ENCODE measurements around the gene CNN3.

CNN3 gene

DNA sequence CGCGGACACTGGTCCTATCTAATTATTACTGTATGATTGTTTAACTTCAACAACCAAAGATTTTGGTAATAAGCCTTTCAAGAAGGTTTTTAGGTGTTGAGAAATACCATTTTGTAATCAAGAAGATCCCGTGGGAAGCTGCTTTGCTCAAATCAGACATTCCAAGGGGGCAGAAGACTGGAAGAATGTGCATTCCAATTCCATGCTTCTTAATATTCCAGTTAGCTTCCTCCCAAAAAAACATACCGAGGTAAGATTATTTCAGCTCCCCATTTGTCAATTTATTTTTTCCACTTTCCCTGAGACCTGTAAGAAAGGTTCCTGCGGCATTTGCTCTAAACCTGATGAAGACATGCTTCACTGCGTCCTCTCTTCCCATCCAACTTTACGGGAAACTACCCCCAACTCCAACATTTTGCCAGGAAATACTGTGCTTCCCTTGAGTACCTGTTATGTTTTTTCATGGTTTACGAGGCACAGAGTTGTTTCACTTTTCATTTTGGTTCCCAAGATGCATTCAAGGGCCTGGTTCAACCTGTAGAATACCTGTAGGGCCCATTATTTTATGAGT is 4.1 kb downstream of the CNN3 start:
- no peak for DNase-seq (ENCODE audit: low spot score)

DNA sequence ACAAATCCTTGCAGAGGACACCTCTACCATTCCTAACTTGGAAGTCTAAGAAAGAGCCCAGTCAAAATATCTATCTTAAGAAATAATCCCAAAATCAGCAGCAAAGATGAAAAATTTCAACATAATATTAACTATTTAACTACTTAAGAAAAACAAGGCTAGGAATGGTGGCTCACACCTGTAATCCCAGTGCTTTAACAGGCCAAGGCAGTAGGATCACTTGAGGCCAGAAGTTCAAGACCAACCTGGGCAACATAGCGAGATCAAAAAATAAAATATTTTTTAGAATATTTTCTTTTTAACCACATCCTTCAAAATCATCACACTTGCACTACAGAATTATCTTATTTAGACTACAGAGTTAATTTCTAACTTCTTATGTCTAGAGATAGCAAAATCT is 4.9 kb downstream of the CNN3 start:
- DNase-seq (ENCODE audit: low spot score) = no peak

DNA sequence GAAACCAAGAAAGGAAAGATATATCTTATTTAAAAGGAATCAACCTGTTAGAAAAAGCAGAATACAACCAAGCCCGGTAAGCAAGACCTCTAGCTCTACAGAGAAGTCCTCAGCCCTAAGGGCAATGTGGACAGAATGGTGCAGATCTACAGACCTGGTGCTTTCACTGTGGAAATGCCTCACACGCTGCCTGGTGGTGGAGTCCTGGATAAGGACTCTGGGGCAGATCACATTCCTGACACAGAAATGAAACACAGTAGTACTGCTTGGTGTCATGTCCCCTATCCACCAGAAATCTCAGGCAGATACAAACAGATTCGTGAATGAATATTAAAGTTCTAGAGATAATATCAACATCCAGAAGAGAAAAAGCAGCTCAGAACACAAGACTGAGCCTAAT is 6.8 kb downstream of the CNN3 start:
- no peak for DNase-seq (ENCODE audit: low spot score)

GRCh38 chr1:94919241-94920030 is 7.5 kb downstream of the CNN3 start:
- no peak for DNase-seq (ENCODE audit: low spot score)

GRCh38 chr1:94917251-94917650 is 9.7 kb downstream of the CNN3 start:
- DNase-seq (ENCODE audit: low spot score) = no peak

DNA sequence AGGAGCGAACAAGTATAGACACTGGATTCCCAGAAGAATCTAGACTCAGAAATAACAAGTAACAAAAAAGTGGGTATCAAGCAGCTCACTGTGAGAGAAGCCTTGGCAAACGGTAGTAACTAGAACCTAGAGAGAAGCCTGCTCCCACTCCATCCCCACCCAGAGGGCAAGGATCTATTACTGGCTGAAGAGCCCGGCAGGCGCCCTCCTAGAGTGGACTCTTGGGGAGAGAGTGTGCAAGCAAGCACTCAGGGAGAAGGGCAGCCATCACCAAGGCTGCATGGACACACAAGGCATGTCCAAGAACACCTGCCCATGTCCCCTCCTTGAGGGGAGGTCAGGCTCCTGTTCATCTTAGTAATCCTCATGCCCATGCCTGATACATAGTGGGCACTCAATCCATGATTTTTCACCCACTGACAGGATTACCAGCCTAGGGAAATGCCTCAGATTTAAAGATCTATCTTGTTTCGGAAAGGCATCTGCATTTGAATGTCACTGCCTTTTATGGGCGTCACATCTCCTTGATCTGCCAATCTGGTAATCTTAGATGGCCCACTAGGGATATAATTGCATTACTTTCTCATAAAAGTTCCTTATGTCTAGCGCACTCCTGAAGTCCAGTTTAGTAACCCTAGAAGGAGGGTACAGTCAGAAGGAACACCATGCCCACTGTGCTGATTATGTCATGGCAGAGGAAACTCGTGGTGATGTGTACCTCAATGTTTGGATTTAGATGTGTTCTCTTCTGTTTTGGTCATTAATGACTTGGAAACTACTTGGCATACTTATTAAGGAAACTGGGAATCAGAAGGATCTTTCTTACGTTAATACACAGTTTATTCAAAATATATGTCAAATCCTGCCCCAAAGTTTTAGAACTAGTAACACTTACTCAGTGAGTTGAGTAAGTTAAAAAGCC is 14.4 kb downstream of the CNN3 start:
- DNase-seq (ENCODE audit: low spot score) = no peak

DNA sequence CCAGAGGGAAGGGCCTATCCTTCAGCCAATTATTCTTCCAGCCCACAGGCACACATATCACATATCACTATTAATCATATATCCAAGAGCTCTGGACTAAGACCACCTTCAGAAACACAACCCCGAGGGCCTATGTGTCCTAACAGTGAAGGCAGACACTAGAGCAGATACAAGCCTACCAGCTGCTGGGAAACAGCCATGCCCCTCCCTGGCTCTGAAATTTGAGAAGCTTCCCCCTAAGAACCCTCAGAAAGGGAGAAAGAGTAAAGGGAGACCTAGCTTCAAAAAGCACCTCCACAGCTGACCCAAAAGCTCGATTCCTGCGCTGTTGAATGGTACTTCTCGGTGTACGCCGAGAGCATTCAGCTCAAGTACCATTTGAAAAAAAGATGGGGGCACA is 17.4 kb downstream of the CNN3 start:
- DNase-seq (ENCODE audit: low spot score) = no peak

DNA sequence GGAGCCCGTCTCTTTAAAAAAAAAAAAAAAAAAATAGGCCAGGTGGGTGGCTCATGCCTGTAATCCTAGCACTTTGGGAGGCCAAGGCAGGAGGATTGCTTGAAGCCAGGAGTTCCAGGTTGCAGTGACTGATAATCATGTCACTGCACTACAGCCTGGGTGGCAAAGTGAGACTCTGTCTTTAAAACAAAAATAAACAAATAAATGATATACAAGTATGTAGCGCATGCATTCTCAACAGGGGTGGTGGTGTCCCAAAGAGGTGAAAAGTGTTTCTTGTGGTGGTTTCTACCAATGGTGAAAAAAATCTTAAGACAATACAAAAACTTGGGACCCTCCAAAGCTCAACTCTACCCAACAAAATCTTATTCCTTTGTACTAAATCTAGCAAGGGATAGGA is 17.9 kb downstream of the CNN3 start:
- DNase-seq (ENCODE audit: low spot score) = no peak

DNA sequence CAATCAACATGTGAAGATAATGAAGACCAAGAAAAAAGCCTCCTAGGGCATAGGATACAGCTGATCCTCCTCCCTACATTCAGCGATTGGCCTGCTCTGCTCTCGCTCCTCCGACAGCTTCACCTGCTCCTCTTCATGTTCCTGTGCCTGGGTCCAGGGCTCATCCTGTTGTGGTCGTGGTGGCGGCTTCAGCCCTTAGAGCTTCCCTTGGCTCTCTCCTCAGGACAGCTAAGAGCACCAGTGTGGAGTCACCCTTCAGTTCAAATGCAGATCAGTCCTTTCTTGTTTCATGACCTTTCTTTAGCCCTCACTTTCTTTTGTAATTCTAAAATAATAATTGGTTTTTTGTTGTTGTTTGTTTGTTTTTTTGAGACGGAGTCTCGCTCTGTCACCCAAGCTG is 18.7 kb downstream of the CNN3 start:
- no peak for DNase-seq (ENCODE audit: low spot score)

DNA sequence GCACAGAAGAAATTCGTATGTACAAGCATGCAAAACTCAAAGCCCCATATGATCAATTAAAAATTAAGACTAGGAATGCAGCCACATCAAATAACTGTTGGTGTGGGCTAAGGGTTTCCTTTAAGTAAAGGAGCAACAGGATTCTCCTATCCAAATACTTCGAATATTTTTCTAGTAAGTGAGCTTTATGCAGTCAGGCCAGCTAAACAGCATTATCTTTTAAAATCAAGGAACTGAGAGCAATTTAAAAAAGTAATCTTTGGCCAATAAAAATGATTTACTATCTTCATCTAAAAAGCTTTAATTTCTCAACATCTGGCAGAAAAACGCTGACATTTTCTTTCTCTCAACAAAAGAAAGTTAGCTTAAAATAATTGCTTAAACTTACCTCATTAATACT is 19.8 kb downstream of the CNN3 start:
- DNase-seq (ENCODE audit: low spot score) = no peak

- DNase-seq (ENCODE audit: low spot score) = no peak
Measured at GRCh38 chr1:94906382-94906781, 20.5 kb downstream of the CNN3 start.

- no peak for DNase-seq (ENCODE audit: low spot score)
Measured at GRCh38 chr1:94905207-94905606, 21.7 kb downstream of the CNN3 start.

GRCh38 chr1:94903280-94904009 is 23.5 kb downstream of the CNN3 start:
- DNase-seq (ENCODE audit: low spot score) = no peak

GRCh38 chr1:94901841-94902240 is 25.1 kb downstream of the CNN3 start:
- no peak for DNase-seq (ENCODE audit: low spot score)

GRCh38 chr1:94899756-94900155 is 27.2 kb downstream of the CNN3 start:
- no peak for DNase-seq (ENCODE audit: low spot score)

DNA sequence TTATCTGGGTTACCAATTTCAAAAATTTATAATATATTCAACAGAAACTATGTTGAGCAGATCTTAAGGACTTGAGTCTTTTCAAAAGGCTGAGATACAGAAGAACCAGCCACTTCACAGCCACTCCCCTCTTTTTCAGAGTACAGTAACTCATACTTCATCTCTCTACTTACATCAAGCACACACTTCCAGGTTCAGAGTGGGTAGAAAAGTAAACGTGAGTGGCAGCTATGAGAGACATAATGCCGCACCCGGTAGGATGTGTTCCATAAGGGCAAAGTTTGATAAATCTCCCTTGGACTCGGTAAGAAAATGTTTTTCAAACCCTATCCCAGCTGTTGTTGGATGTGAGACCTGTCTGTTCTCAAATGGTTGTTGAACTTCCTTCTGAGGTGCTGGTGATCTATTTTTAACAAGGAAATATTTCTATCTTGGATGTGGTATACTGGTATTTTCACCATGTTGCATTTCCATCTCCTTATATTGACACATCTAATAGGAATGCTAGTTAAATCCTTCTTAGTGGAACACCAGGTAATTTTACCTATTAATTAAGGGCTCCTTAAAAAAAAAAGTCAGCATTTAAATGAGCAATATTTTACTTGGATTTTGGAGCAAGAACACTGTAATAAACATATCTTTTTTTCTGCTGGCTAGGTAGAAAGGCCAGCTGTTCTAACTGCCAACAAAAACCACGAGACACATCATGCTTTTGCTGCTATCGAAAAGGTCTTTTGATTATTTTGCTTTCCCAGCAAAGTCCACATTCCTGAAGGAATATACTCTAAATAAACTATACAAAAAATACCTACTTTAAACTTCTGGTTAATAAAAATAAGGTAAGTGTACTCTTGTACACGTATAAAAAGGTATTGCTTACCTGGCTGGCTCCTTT is 28.2 kb downstream of the CNN3 start:
- DNase-seq (ENCODE audit: low spot score) = no peak

- DNase-seq (ENCODE audit: low spot score) = no peak
Measured at GRCh38 chr1:94895518-94895917, 31.4 kb downstream of the CNN3 start.

GRCh38 chr1:94894630-94895029 is 32.3 kb downstream of the CNN3 start:
- DNase-seq (ENCODE audit: low spot score) = no peak

GRCh38 chr1:94892604-94893254 is 34.2 kb downstream of the CNN3 start:
- no peak for DNase-seq (ENCODE audit: low spot score)

DNA sequence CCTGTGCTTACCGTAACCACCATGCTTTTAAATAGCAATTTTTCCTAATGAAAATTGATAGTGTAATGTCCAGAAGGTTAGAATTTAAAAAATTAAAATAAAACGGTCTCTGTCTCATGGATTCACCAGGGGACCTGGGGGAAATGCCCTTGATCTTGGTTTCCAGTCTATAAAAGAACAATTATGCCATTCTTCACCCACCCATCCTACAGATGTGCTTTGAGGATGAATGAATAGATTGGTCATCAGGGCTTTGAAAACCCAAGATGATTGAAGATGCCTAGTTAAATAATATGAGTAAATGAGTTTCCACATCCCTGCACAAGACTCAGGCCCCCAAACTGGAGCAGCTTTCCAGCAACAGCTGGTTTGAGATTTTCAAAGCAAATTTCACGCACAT is 38.7 kb downstream of the CNN3 start:
- DNase-seq (ENCODE audit: low spot score) = no peak
